Measurements from ENCODE around the gene CARD16.

The CARD16 gene

DNA sequence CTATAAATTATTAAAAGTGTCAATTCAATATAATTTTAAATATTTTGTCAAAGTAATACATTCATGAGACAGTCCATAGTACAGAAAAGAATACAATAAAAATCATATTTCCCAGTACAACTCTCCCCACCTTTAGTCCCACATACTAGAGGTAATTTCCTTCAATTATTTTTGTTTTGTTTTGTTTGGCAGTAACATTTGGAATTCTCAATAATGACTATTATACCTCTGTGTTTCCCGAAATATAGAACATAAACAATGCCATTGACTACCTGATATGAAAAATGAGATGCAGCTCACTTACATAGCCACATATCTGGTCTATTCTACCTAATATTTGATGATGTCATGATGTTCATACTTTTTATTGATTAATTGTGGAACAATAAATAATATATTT, 52.4 kb downstream of the CARD16 start:
- no peak for DNase-seq

DNA sequence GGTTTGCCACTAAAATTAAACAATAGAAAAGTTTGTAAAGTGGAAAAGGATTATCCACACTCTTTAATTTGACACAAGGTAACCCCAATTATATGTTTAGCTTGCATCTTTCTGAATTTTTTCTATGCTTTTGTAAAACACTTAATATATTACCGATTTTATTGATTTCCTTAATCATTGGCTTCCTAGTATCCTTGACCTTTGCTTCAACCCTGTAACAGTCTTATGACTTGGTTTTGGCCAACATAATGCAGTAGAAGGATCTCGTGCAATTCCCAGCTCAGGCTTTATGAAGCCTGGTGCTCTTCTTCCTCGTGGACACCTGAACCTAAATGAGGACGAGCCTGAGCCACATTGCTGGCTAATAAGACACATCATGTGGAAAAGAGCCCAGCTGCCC, 53.1 kb downstream of the CARD16 start:
- no peak for DNase-seq
